Measurements from ENCODE around the gene GBP5.
"Not testable (repeated sequence)": the region's sequence is repeated elsewhere in the genome, so short reads cannot be mapped to it uniquely, and the experiment has no call there.

The GBP5 gene

DNA sequence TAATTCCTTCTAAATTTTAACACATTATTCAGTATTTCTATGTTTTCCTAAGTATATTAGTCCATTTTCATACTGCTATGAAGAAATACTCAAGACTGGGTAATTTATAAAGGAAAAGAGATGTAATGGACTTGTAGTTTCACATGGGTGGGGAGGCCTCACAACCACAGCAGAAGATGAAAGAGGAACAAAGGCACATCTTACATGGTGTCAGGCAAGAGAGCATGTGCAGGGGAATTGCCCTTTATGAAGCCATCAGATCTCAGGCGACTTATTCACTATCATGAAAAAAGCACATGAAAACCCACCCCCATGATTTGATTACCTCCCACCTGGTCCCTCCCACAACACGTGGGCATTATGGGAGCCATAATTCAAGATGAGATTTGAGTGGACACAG is 15.6 kb downstream of the GBP5 start:
- no peak for TF ChIP-seq CTCF (conservative IDR thresholded peaks at IDR 0.05; ENCODE audit: low read depth, low read length)
- H3K4me3 ChIP-seq (ENCODE audit: low read length) = no peak overlapping the region
- DNase-seq (ENCODE audit: low read depth) = no peak

DNA sequence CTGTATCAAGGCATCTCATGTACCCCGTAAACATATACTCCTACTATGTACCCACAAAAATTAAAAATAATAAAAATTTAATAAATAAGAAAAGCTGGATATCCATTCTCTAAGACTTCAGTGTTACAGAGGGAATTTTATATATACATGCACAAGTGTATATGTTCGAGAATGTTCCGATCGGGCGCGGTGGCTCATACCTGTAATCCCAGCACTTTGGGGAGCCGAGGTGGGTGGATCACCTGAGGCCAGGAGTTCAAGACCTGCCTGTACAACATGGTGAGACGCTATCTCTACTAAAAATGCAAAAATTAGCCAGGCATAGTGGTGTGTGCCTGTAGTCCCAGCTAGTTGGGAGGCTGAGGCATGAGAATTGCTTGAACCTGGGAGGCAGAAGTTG is 17.1 kb downstream of the GBP5 start:
- not testable (repeated sequence) for H3K4me3 ChIP-seq (ENCODE audit: low read length); DNase-seq (ENCODE audit: low read depth)

DNA sequence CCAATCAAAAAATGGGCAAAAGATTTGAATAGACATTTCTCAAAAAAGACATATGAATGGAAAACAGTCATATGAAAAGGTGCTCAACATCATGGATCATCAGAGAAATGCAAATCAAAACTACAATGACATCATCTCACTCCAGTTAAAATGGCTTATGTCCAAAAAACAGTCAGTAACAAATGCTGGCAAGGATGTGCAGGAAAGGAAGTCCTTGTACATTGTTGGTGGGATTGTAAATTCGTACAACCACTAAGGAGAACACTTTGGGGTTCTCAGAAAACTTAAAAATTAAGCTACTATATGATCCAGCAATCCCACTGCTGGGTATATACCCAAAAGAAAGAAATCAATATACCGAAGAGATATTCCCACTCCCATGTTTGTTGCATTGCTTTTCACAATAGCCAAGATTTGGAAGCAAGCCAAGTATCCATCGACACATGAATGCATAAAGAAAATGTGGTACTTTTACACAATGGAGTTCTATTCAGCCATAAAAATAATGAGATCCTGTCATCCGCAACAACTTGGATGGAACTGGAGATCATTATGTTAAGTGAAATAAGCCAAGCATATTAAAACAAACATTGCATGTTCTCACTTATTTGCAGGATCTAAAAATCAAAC is 17.9 kb downstream of the GBP5 start:
- TF ChIP-seq CTCF (conservative IDR thresholded peaks at IDR 0.05; ENCODE audit: low read depth, low read length) = no peak
- DNase-seq (ENCODE audit: low read depth) = no peak
- no peak overlapping the region for H3K4me3 ChIP-seq (ENCODE audit: low read length)

DNA sequence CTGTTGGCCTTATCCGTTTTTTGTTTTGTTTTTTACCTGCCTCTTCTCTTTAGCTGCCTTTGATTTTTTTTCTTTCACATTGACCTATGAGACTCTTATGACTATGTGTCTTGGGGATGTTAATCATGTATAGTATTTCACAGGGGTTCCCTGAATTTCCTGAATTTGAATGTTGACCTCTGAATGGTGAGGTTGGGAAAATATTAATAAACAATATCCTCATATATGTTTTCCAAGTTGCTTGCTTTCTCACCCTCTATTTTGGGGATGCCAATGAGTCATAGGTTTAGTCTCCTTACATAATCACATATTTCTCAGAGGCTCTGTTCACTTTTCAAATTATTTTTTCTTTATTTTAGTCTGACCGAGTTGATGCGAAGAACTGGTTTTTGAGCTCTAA is 29.6 kb downstream of the GBP5 start:
- no peak for DNase-seq (ENCODE audit: low read depth)
- H3K4me3 ChIP-seq (ENCODE audit: low read length) = no peak overlapping the region
- no peak for TF ChIP-seq CTCF (conservative IDR thresholded peaks at IDR 0.05; ENCODE audit: low read depth, low read length)

Measured in retinal pigment epithelial cell (primary cell).